Epithelial cell of esophagus (primary cell): ENCODE measurements around the gene UNC5CL.

ENCODE experiments used
- DNase-seq: peaks from one replicate; pipeline ENCODE4 v3.0.0; 2010; ENCODE audit warnings: low read depth
- H3K4me3 ChIP-seq: 2 replicates; pipeline ENCODE4 v1.5.1; 2011; ENCODE audit warnings: mild to moderate bottlenecking, low read length, control low read depth
- TF ChIP-seq, protein P1 (sequence below): IDR thresholded peaks from 2 replicates; pipeline ENCODE4 v1.5.1; 2011; ENCODE audit warnings: low read depth, mild to moderate bottlenecking, low read length, control low read depth, inconsistent platforms; ENCODE audit not compliant: insufficient read depth; ENCODE audit errors: missing control alignments

Gene UNC5CL

GRCh38 chr6:41053041-41053440, 14.0 kb upstream of the UNC5CL start, which contains the start of gene APOBEC2:
TSS of gene APOBEC2 (plus strand) at chr6:41053202. CDS start at chr6:41053348, 146 bp downstream.
- TF ChIP-seq, protein P1, sequence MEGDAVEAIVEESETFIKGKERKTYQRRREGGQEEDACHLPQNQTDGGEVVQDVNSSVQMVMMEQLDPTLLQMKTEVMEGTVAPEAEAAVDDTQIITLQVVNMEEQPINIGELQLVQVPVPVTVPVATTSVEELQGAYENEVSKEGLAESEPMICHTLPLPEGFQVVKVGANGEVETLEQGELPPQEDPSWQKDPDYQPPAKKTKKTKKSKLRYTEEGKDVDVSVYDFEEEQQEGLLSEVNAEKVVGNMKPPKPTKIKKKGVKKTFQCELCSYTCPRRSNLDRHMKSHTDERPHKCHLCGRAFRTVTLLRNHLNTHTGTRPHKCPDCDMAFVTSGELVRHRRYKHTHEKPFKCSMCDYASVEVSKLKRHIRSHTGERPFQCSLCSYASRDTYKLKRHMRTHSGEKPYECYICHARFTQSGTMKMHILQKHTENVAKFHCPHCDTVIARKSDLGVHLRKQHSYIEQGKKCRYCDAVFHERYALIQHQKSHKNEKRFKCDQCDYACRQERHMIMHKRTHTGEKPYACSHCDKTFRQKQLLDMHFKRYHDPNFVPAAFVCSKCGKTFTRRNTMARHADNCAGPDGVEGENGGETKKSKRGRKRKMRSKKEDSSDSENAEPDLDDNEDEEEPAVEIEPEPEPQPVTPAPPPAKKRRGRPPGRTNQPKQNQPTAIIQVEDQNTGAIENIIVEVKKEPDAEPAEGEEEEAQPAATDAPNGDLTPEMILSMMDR = no peak
- no peak within 1 kb of the TSS for H3K4me3 ChIP-seq

DNA sequence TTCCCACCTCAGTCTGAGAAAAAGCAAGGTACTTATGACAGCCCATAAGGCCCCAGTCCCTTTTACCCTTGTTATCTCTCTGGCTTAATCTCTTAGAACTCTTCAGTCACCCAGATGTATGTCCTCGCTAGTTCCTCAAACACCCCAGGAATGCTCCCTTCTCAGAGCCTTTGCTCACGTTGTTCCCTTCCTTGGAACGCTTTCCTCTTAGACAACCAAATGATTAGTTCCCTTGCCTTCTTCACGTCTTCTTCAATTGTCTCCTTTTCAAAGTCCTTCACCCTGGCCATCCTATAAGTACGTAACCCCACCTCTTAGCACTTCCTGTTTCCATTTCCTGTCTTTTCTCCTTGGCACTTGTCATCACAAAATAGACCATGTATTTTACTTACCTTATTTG, 12.9 kb upstream of the UNC5CL start:
- DNase-seq = no peak
- TF ChIP-seq, protein P1 = no peak
- H3K4me3 ChIP-seq = no peak overlapping the region

More at GRCh38 chr6:41053041-41053440, 14.0 kb upstream of the UNC5CL start, which contains the start of gene APOBEC2:
- DNase-seq = no peak

DNA sequence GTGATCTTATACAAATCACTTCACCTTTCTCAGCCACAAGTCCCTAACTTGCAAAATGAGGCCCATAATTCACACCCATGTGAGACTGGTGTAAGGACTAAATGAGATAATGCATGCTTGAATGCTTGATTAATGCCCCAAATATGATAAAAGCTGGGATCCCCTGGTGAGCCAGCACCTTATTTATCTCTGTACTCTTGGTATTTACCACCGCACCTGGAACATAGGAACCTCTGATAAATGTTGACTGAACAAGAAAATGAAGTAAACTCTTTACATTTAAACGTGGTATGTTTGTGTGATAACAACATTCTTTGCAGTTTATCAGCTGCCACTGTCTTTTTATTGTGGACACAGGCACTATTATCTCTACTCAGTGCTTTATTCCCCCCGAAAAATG, 11.5 kb upstream of the UNC5CL start:
- no peak overlapping the region for H3K4me3 ChIP-seq
- TF ChIP-seq, protein P1 = no peak
- DNase-seq = no peak

GRCh38 chr6:41049955-41050354, 10.9 kb upstream of the UNC5CL start:
- H3K4me3 ChIP-seq = no peak overlapping the region
- DNase-seq = no peak
- TF ChIP-seq, protein P1 = no peak

DNA sequence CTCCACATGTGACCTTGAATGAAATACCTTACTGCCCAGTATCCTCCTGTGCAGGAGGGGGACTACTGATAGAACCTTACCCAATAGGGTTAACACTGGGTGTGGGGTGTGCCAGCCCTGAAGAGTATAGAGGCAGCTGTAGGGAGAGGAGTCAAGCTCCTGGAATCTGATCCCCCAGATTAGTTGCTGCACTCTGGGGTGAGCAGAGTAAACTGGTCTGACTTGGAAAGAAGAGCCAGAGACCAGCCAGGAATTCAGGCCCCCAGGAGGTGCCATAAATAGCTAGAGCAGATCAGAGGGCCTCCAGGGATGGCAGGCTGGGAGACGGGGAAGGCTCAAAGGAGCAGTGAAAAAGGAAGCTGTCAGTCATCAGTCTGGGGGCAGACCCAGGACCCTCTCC, 10.5 kb upstream of the UNC5CL start:
- no peak overlapping the region for H3K4me3 ChIP-seq
- DNase-seq = peak; percentile 18
- TF ChIP-seq, protein P1 = no peak

- H3K4me3 ChIP-seq = no peak overlapping the region
- TF ChIP-seq, protein P1 = no peak
- no peak for DNase-seq
Measured at GRCh38 chr6:41047745-41048732, 9.0 kb upstream of the UNC5CL start.
